ENCODE measurements around the gene EBF3.

Gene EBF3

GRCh38 chr10:129941199-129942018, 22.7 kb downstream of the EBF3 start:
- CTCF ChIA-PET, result no interaction called here
- DNase-seq (ENCODE audit: extremely low spot score), result no peak
- POLR2A ChIA-PET, result no interaction called here
- no peak for TF ChIP-seq CTCF (IDR thresholded peaks at IDR 0.05; ENCODE audit: control extremely low read depth, extremely low read depth, low read depth, missing control alignments)

GRCh38 chr10:129940617-129941198, 23.4 kb downstream of the EBF3 start:
- ChIA-PET POLR2A (no interaction called here), CTCF (no interaction called here)
- DNase-seq (ENCODE audit: extremely low spot score), result no peak
- no peak for TF ChIP-seq CTCF (IDR thresholded peaks at IDR 0.05; ENCODE audit: control extremely low read depth, extremely low read depth, low read depth, missing control alignments)

GRCh38 chr10:129939416-129940275, 24.4 kb downstream of the EBF3 start:
- TF ChIP-seq CTCF (IDR thresholded peaks at IDR 0.05; ENCODE audit: control extremely low read depth, extremely low read depth, low read depth, missing control alignments), result no peak
- no peak for DNase-seq (ENCODE audit: extremely low spot score)
- POLR2A ChIA-PET, result no interaction called here
- CTCF ChIA-PET, result no interaction called here

- no peak for DNase-seq (ENCODE audit: extremely low spot score)
- ChIA-PET CTCF (no interaction called here), POLR2A (no interaction called here)
- no peak for TF ChIP-seq CTCF (IDR thresholded peaks at IDR 0.05; ENCODE audit: control extremely low read depth, extremely low read depth, low read depth, missing control alignments)
These were observed 25.6 kb downstream of the EBF3 start for GRCh38 chr10:129938460-129938859.

GRCh38 chr10:129937351-129937751, 26.7 kb downstream of the EBF3 start:
- POLR2A ChIA-PET, result no interaction called here
- CTCF ChIA-PET, result interaction anchor here (1.5 kb wide), 1 partner anchor 9 kb away, joined by 3 read pairs; no protein-coding TSS in a partner anchor
- DNase-seq (ENCODE audit: extremely low spot score), result no peak
- no peak for TF ChIP-seq CTCF (IDR thresholded peaks at IDR 0.05; ENCODE audit: control extremely low read depth, extremely low read depth, low read depth, missing control alignments)

- ChIA-PET POLR2A (no interaction called here), CTCF (interaction anchor here (1.5 kb wide), 1 partner anchor 10 kb away, joined by 3 read pairs; no protein-coding TSS in a partner anchor)
These were observed 27.2 kb downstream of the EBF3 start for GRCh38 chr10:129936923-129937300.

More at GRCh38 chr10:129936923-129937300, 27.2 kb downstream of the EBF3 start:
- DNase-seq (ENCODE audit: extremely low spot score), result no peak
- TF ChIP-seq CTCF (IDR thresholded peaks at IDR 0.05; ENCODE audit: control extremely low read depth, extremely low read depth, low read depth, missing control alignments), result no peak
